Measurements from ENCODE around the gene SNX8.

Gene SNX8

GRCh38 chr7:2204446-2204845 is 109.8 kb downstream of the SNX8 start:
- no peak overlapping the region for H3K4me3 ChIP-seq (ENCODE audit: low read length)
- no peak for TF ChIP-seq CTCF (conservative IDR thresholded peaks at IDR 0.05; ENCODE audit: low read depth, low read length)
- DNase-seq (ENCODE audit: low read depth), result no peak

- DNase-seq (ENCODE audit: low read depth), result no peak
- TF ChIP-seq CTCF (conservative IDR thresholded peaks at IDR 0.05; ENCODE audit: low read depth, low read length), result no peak
- no peak overlapping the region for H3K4me3 ChIP-seq (ENCODE audit: low read length)
Observed at GRCh38 chr7:2203766-2204300, 110.4 kb downstream of the SNX8 start.

GRCh38 chr7:2202901-2203765 is 111.1 kb downstream of the SNX8 start:
- peak; percentile 5 for TF ChIP-seq CTCF (conservative IDR thresholded peaks at IDR 0.05; ENCODE audit: low read depth, low read length)

GRCh38 chr7:2202361-2202761 is 111.9 kb downstream of the SNX8 start:
- no peak overlapping the region for H3K4me3 ChIP-seq (ENCODE audit: low read length)
- no peak for DNase-seq (ENCODE audit: low read depth)
- no peak for TF ChIP-seq CTCF (conservative IDR thresholded peaks at IDR 0.05; ENCODE audit: low read depth, low read length)

More at GRCh38 chr7:2202901-2203765, 111.1 kb downstream of the SNX8 start:
- no peak for DNase-seq (ENCODE audit: low read depth)
- H3K4me3 ChIP-seq (ENCODE audit: low read length), result no peak overlapping the region

Measured in retinal pigment epithelial cell (primary cell).